Erythroblast (primary cell): ENCODE data around the gene ITIH4.

Source experiments
- GATA1 ChIP-seq: IDR thresholded peaks from 2 replicates; pipeline ENCODE4 v1.6.1; 2011; ENCODE audit warnings: low read depth, mild to moderate bottlenecking, control low read depth, low read length, moderate library complexity
- POLR2A ChIP-seq: IDR thresholded peaks from 2 replicates; pipeline ENCODE4 v1.6.1; 2011; ENCODE audit warnings: mild to moderate bottlenecking, low read length

GRCh38 chr3:52775877-52776276 lies 54.6 kb downstream of the ITIH4 start:
- TF ChIP-seq POLR2A (no peak), GATA1 (no peak)
